HG03103 (cell line): ENCODE data around the gene PRDM8.
"Not testable (repeated sequence)": the region's sequence is repeated elsewhere in the genome, so short reads cannot be mapped to it uniquely, and the experiment has no call there.

Experiments used
- ATAC-seq: cut with Tn5 transposase; IDR thresholded peaks from one replicate; pipeline ENCODE4 v1.9.1; 2021; ENCODE audit warnings: low read depth; ENCODE audit not compliant: unreplicated experiment

The PRDM8 gene

DNA sequence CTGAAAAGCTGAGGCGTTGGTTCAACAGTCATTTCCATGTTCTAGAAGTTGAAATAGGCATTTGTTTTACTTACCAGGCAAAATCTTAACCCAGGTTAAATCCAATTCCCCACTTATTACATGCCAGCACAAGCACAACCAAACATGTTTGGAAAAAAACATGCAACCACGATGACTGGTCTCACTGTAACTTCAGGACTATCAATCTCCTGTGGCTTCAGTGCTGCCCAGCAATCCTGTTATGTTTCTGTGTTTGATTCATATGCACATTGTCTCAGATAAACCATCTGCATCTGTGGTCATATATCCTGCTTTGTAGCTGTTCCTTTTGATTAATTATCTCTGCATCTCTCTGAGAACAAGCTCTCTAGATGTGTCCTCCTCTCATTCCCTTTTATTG, 28.3 kb downstream of the PRDM8 start:
- no peak for ATAC-seq

DNA sequence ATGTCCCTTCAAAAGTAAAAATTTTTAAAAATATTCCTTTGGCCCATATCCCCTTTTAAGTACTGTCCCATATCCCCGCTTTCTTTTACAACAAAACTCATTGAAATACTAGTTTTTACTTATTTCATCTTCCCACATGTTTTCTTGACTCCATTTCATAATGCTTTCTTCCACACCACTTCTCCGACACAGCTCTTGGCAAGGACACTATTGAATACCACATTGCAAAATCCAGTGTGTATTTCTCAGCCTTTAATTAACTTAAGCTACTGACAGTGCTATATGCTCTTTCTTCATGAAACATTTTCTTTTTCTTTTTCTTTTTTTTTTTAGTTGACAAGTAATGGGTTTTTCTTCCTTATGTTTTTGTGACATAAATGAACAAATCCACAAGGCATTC, 28.8 kb downstream of the PRDM8 start:
- no peak for ATAC-seq

DNA sequence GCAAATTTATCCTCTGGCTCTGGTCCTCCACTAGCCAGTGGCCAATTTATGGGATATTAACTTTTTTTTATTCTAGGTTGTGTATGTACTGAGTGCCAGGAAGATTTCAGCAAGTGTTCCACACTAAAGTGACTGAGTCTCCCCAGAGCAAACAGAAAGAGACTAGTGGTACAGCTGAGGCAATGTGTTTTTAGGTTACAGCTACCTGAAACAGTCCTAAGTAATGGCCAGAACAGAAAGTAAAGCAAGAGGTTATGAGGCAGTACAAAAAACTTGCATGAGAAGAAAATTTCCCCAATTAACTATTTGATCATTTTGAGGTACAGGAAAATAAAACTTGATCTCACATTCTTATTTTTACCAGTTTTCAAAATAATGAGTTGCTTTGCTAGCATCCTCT, 31.2 kb downstream of the PRDM8 start:
- no peak for ATAC-seq

DNA sequence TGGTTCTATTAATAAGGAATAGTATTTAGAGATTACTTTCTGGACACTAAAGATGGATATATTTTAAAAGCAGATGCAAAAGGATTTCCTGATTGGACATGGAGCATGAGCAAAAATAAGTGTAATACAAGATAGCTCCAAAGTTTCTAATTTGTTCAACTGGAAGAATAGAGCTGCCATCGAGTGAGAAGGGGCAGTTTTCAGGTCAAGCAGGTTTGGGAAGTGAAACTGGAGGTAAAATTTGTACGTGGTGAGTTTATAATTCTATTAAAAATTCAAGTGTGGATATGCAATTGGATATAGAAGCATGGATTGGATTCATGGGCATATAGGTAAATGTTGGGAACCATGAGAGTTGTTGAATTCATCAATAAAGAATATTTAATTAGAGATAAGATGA, 31.8 kb downstream of the PRDM8 start:
- ATAC-seq = no peak

DNA sequence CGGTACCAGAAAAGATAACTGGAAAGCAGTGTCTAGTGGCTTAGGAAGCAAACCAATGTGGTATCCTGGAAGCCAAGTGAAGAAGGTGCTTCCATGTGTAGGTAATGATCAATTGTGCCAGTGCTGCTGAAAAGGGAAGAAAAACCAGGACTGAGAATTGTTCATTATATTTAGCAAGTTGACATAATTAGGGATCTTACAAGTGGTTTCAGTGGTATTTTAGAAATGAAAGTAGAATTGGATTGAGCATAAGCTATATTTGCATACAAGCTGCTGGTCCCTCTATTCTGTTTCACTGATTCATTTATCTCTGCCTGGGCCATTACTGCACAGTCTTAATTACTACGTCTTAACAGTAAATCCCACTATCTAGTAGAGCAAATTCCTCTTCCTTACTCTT, 32.3 kb downstream of the PRDM8 start:
- ATAC-seq = peak; percentile 88

DNA sequence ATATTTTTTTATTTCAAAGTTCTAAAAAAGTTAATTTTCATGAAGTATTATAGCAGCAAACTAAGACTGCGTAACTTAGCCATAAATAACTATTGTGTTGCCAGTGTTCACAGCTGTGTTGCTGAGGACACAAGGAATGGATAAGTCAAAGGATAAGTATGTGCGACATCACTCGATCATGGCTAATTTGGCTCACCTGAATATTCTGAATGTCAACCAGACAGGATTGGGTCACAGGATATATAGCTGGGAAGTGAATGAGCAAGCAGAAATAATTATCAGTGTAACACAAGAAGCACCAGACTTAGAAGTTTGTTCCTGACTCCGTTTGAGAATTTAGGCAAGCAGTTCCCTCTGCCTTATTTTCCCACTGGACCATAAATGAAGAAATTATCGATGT, 33.9 kb downstream of the PRDM8 start:
- ATAC-seq = no peak

DNA sequence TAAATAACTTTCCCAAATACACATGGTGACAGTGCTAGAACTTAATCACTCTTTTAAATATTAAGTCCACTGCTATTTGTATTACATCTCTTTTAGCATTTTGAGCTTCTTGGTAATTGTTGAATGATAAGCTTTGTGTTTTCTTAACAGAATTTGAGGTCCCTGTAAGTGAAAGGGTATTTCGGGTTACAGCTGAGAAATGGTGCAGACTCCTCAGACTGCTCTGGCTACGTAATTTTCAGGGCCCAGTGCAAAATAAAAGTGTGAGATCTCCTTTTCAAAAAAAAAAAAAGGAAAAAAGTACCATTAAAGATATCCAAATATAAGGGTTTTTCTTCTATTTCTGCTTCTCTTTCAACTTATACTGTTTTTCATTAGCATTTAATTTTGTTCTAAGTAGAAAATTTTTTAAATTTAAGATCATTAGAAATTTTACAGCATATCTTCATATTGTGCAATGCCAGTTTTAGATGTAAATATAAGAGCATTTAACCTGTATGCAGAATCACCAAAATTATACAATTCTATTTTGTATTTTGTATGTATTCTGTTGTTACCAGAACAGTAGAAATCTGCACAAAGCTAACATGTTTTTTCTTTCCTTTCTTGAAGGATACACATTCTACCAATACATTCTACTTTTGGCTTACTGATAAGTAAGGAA, 35.5 kb downstream of the PRDM8 start:
- no peak for ATAC-seq

DNA sequence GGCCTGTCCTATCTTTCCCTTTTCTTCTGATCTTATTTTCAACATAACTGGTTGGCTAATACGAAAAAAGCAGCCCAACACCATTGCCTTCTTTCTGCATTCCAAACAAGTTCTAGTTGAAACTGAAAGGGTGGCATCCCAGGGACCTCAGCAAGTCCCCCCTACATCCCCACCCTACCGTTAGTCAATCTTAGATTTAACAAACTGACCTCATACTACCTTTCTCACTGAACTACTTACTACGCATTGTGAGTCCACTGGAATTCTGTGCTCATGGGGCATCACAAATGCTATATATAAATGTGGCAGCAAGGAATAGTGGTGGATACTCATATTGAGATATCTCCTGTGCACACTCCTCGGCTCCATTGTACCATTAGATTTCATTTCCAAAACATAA, 36.1 kb downstream of the PRDM8 start:
- ATAC-seq = no peak

DNA sequence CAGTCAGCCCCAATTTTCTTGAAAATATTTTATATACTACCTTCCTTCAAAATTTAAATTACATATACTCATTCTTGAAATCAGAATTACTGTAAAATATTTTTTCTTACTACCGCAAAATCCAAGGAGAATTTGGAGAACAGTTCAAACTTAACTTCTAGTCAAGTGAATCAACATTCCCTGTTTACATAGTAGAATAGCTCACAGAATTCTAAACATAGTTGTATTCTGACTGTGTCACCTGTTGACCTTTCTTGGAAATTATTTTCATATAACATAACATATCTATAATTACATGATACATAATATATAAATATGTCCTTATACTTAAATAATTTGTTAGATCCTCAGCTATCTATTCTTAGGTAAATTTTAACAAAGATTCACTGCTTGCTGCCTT, 38.1 kb downstream of the PRDM8 start:
- ATAC-seq = no peak

DNA sequence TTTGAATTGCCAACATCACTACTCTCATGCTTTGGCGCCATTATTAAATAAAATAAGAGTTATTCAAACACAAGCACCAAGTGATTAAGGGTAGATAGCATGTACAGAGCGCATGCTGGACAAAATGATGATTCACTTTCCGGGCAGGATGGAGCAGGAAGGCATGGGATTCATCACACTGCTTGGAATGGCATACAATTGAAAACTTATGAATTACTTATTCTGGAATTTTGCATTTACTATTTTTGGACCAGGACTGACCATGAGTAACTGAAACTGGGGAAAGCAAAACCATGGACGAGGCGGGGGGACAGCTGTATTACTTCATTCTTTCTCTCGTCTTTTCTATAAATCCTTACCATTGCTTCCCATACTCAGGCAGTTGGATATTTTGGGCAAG, 40.7 kb downstream of the PRDM8 start:
- no peak for ATAC-seq

DNA sequence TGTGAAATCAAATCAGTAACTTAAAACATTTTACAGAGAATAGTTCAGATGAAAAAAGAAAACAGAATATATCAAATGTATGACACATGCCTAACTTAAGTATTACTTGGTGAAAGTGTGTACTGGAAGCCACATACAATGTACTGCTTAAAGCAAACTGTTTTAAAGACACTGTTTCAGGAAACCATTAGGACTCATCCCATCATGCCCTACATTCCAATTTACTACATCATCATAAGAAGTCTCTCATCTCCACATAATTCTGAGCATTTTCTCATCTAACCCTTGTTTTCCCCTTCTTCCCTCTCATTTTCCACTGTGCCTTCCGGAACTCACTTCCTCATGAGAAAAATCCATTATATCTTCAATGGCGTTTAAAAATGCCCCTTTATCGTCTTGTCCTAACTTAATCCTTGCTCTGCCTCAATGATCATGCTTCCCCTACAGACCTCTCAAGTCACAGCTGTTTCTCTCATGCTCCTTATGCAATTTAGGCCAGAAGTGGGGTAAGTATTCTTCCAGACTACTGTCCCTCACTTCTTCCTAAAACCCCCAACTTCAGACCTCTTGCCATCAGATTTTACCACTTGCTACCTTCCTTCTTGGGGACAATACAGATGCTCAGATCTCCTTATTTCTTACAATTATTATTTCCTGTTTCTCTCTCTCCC, 42.3 kb downstream of the PRDM8 start:
- no peak for ATAC-seq

DNA sequence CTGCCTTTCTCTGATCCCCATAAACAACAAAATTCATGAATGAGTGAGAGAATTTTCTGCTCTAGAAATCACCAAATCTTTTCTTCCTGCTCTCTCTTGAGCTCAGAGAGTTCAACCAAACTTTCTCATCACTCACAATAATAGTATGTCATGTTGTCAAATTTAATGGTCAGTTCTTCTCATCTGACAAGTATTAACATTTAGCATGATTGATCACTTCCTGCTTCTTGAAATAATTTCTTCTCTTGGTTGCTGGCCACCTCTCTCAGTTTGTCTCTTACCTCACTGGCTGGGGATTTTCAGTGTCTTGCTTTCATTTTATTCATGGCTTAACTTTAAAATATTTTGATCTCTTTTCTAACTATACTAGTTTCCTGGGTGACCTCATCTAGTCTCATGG, 43.7 kb downstream of the PRDM8 start:
- ATAC-seq = no peak

DNA sequence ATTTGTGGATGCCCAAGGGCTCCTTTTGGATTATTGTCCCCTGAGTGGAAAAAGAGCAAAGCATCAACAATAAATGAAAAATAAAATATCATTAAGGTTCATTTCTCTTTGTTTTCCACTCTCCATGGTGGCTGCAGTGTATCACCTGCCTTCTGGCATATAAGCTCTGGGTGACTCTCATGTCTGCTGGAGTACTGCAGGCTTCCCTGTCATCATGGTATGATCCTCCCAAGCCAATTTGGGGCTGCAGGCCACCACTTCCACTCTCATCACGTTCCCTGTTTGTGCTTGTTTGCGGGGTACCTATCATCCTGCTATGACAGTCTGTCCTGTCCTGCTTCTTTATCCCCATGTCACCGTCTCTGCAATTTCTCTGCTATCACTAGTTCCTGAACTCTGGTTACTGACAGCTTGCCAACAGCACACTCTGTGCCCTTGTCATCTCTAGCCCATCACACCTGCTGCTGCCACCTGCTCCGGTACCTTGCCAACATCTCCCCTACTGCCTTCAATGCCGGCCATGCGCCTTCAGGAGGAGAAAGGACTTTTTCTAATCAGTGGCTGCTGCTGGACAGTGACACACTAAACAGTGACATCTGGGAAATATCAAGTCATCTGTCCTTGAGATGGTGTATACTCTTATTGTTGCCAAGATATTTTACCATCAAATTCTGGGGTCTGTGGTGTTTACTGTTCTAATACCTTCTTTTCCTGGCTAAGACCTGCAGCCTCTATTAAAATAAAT, 46.1 kb downstream of the PRDM8 start:
- no peak for ATAC-seq

DNA sequence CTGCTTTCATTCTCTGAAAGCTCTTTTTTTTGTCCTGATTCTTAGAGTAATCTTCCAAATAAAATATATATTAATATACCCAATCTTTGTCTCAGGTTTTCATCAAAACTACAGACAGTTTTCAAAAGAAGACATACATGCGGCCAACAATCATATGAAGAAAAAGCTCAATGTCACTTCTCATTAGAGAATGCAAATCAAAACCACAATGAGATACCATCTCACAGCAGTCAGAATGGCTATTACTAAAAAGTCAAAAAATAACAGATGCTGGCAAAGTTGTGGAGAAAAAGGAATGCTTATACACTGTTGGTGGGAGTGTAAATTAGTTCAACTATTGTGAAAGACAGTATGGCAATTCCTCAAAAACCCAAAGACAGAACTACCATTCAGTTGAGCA, 50.2 kb downstream of the PRDM8 start:
- ATAC-seq = not testable (repeated sequence)

DNA sequence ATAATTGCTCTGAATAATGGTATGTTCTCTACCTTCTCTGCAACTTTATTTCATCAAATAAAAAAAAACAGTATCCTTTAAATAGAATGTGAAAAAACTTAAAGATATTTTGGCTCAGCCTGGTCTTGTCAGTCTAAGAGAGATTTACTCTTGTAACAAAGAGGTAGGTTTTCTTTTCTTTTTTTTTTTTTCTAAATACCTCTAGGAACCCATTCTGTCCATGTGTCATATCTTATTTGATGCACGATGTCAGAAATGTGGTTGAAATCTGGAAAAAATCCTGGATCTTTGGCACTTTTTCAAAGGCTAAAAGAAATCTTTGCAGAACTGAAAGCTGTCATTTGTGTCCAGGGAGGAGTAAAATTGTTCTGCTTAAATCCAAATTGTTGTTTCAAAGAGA, 51.8 kb downstream of the PRDM8 start:
- no peak for ATAC-seq

DNA sequence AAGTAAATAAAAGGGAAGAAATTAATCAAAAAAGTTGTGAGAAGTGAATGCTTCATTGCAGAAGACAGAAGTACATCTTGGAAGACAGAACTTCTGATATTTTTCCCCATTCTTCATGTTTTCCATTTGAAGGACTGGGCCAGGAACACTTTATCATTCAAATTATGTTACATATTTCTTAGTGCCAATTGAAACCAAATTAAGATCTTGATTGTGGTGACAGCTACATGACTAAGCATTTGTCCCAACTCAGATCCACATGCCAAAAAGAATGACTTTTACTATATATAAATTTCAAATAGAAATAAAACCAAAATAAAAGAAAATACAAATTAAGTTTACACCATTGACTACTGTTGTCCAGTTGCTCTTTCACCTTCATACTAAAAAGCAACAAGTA, 55.1 kb downstream of the PRDM8 start:
- no peak for ATAC-seq

DNA sequence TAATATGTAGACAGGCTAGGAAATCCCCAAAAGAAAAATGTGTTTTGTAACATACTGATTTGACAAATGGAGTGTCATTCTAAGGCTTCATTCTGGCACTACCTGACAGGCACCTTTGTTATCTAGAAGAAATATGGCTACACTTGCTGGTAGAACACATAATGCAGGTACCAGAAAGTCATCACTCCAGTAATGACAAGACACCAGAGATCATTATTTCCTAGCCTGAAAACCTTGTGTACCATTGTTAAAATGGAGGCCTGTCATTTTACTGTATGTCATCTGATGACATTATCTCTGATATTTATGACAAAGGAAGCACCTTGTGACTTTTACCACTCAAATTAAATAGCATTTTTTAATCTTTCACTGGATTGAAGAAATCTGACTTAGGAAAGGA, 55.6 kb downstream of the PRDM8 start:
- ATAC-seq = no peak

DNA sequence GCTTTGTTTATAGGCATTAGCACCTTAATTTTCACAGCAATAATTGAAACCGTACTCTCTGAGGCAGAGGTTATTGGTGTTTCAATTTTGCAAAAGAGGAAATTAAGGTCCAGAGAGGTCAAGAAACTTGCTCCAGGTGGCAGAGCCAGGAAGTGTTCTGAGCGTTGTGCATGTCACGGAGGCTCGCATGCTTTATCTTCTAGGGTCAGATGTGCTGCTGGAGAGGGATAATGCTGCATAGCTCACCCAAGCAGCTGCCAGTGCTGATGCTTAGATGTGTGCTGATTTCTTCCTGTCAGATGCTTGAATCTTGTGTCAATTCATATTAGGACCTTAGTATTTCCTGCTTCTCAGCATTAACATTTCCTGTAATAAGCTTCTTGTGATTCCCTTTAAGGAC, 56.2 kb downstream of the PRDM8 start:
- ATAC-seq = no peak
